NOMO-1 treated with dmso at 0.1 percent for 144 hours (cell line): ENCODE results near the gene PCBP3.

Experiments
- DNase-seq: peaks from one replicate; lab custom pipeline; 2025; ENCODE audit not compliant: unreplicated experiment; lab: John Stamatoyannopoulos, UW

Gene PCBP3

DNA sequence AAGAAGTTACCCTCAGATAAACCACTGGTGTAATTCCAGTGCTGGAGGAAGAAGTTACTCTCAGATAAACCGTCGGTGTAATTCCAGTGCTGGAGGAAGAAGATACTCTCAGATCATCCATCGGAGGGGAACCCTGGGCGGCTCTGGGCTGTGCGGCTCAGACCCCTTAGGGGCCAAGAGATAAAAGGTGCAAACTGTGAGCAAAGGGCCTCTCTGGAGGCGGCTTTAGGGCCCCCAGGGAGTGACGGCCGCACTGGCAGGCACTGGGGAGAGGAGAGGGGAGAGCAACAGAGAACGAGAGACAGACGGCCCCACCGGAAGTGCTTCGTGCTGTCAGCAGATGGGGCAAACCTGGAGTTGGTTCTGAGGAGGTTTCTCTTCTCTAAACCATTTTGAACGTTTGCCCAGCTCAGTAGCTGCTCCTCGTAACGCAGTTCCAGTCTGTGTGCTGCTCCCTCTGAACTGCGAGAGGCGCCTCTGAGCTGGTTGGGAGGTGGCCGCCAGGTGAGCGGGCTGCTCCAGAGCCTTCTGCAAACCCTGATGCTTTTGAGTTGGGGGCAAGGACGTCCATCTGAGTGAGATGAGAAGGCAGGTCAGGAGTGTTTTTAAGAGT, 275.4 kb downstream of the PCBP3 start:
- no peak for DNase-seq

DNA sequence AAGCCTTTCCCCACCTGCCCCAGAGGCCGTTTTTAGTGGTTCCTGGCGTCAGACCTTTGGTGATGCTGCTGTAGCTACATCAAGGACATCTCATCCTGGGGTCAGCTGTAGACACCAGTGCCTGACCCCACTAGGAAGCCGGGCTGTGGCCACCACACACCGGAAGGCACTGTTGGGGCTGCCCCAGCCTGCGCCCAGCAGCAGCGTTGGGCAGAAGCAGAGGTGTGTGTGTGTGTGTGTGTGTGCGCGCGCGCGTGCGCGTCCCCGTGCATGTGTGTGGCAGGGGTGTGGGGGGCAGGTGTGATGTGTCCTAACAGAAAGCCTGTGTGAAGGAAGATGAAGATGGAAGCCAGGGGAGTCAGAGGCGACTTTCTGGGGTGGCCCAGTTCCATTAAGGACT, 276.1 kb downstream of the PCBP3 start:
- DNase-seq = no peak

DNA sequence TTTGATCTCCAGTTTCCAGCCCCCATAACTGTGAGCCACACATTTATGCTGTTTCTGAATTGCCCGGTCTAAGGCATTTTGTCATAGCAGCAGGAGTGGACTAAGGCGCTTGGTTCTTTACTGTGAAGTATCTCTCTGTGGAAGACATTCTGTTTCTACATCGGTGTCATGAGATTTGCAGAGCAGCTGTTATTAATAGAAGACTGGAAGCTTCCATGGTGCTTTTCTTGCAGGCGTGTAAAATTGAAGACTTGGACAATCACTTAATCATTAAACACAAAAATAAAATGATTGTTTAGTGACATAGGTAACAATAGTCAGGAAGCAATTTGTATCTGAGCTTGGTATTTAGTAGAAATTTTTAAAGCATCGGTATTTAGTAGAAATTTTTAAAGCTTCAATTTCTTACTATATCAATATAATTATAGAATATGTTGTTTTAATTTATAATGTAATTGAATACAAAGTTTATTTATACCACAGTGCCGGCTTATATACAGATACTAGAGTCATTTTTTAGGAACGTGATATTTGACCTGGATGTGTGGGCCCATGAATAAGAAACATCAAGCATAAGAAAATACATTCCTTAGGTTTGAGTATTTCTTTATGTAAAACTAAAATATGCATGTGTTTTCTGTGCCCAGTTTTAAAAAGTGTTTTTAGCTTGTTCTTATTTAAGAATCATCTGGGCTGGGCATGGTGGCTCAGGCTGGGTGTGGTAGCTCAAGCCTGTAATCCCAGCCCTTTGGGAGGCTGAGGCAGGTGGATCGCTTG, 277.5 kb downstream of the PCBP3 start:
- DNase-seq = no peak

DNA sequence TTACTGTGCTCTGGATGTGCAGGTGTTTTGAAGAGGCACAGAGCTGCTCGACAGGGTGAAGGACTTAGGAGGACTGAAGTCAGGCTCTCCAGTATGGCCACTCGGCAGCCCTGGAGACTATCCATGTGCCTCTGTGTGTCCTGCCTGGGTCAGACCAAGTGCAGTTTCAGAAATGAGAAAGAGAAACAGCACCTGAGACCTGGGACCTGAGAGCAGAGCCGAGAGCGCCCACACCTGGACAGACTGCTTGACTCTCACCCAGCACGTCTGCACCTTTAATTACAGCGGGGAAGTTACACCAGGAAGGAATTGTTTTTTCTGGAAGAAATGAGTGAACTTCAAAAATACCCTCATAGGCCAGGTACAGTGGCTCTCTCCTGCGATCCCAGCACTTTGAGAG, 278.4 kb downstream of the PCBP3 start:
- DNase-seq = no peak

DNA sequence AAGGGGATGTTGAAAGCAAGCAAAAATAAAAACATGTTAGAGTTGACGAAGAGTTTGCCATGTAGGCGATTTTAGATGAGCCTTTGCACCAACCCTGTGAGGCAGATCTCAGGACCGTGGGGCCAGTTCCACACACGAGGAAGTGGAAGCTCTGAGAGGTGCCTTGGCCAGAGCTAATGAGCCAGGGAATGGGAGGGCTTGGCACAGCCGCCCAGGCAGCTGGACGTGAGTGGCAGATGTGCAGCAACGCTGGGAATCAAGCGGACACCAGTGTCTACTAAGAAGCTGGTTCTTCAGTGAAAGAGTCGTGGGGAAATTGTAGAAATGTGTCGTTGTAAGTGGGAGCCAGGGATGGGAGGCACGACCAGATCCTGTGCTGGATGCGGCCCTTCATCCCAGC, 279.1 kb downstream of the PCBP3 start:
- DNase-seq = no peak

DNA sequence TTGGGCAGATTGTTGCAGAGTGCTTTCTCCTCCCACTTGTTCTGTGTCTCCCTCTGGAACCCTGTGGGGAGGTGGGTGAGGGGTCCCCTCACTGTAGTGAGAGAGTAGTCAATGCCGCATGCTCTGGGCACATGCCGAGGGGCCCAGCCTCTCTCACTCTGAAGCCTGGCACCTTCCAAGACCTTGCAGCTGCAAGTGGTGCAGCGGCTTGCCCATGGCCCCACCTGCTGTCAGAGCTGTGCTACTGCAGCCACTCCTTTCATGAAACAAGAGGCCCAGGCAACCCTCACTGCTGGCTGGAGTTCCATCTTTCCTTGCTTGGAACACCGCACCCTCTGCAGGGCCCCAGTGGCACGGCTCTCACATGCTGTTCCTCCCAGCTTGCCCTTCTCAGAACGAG, 279.6 kb downstream of the PCBP3 start:
- DNase-seq = no peak

DNA sequence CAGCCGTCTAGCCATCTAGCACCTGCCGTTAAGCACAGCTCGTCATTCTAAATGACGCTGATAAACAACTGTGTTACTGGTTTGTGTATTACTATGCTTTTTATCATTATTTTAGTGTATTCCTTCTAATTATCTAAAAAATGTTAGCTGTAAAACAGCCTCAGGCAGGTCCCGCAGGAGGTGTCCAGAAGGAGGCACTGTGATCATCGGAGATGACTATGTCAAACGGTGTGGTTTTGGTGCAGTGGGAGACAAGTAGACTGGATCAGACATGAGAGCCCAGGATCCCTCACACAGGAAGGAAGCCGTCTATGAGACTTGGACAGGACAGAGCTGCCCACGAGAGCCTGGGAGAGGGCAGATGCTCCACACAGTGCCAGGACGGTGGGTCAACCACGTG, 282.8 kb downstream of the PCBP3 start:
- DNase-seq = no peak

DNA sequence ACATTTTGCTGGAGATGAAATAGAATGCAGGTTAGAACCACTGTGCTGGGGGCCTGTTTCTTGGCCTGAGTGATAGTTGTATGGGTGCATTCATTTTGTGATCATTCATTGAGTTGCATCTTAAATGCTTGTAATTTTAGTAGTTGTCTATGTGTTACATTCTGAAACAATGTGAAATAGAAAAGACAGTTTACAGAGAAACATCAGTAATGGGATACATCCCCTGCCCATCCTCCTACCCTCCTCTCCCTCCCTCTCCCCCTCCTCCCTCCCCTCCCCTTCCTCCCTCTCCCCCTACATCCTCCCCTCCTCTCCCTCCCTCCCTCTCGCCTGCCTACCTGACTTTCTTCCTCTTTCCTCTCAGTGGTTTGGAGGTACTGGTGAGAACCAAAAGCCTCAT, 283.5 kb downstream of the PCBP3 start:
- no peak for DNase-seq

DNA sequence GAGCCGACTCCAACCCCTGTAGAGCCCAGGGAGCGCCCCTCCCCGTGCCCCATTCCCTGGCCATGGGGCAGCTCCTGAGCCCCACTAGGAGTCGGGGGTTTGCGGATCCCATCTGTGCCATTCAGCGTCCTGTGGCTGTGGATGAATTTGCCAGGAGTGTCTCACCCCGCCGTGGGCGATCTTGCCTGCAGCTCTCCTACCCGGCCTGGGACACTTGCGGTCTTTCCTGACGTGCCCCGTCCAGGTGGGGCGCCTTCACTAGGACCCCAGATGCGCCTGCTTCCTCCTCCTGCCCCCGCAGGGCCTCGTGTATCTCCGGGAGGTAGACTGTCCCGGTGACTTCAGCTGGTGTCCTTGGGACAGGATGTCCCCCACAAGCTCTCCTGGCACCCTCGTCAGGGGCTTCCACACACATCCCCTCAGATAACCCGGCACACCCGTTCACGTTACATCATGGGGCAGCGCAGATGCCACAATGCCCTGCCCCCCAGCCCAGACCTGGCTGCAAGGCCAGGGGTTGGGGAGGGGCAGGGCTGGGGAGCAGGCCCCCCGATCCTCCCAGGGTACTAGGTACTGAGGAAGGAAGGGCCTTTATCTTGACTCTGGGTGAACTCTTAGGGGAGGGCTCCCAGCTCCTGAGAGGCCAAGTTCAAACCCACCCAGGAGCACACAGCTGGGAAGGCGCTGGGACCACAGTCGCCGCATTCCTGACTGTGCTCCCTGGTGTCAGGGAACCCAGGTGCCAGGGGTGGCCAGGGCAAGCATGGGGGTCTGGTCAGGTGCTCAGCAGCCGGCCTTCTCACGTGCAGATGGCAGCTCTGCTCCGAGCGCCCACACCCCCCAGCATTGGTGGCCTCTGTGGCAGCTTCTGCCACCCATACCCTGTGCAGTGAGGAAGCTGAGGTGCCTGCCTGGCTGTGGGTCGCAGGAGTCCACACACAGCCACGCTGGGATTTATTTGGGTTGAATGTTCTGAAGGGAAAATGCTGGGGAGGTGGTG, 284.6 kb downstream of the PCBP3 start:
- DNase-seq = no peak

DNA sequence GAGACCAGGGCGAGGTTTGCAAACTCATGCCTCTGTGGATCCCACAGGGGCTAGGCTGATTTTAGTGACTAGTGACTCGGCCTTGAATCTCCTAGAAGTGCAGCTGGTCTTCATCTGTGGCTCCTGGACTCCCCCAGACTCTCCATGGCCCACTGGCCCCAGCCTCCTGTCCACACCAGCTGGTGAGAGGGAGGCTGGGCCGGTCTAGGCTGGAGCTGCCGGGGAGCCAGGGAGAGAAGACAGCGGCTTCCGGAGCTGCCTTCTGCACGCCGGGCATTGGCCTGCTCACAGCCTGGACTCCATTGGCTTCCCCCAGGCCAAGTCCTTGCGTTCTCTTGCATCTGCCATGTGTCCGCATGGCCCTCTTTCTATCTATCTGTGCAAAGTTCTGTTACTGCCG, 285.9 kb downstream of the PCBP3 start:
- DNase-seq = no peak

DNA sequence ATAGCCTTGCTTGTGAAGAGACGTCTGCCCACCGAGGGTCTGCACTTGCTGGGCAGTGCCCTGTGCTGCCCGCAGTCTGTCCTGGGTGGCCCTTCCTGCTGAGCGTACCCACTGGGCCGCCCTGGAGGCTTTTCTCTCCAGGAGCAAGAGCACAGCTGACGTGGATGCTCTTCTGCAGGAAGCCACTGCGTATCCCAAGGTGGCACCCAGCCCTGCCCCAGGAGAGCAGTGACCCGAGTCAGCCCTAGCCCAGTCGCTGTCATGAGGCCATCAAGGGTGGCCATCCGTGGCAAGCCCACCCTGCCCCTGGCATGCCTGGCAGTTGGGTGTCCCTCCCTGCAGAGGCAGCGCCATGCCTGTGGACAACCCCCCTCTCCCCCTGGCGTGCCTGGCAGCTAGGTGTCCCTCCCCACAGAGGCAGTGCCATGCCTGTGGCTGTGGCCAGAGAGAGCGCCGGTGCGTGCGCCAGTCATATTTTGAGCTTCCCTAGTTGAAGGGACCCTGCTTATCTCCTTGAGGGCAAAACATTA, 286.8 kb downstream of the PCBP3 start:
- DNase-seq = no peak

DNA sequence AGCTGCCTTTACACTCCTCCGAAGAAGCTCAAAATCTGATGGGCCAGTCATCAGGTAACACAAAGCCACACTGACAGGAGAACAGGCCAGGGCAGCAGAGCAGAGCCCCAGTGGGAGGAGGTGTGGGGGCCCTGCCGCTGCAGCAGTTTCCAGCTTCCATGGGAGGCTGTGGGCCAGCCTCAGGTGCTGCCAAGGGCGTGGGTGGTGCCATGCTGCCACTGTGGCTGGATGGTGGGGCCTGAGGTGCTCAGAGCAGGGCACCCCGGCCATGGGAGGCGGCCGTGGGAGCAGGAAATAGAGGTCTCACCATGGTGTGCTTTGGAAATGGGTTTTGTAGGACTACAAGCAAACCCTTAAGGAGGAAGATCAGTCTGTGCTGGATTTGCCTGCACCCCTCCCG, 287.3 kb downstream of the PCBP3 start:
- no peak for DNase-seq

DNA sequence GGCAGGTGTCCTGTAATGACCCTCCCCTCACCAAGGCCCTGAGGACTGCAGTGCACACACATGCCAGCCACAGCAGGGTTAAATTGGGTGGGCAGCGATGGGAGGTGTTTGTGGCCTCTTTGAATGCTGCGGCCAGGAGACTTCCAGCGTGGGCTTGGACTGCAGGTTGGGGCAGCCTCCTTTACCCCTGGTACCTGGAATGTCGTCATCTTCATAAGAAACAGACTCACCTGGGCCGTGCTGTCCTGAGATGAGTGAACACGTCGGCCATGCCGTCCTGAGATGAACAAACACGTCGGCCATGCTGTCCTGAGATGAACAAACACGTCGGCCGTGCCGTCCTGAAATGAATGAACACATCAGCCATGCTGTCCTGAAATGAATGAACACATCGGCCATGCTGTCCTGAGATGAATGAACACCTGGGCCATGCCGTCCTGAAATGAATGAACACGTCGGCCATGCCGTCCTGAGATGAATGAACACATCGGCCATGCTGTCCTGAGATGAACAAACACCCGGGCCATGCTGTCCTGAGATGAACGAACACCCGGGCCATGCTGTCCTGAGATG, 288.0 kb downstream of the PCBP3 start:
- DNase-seq = no peak

DNA sequence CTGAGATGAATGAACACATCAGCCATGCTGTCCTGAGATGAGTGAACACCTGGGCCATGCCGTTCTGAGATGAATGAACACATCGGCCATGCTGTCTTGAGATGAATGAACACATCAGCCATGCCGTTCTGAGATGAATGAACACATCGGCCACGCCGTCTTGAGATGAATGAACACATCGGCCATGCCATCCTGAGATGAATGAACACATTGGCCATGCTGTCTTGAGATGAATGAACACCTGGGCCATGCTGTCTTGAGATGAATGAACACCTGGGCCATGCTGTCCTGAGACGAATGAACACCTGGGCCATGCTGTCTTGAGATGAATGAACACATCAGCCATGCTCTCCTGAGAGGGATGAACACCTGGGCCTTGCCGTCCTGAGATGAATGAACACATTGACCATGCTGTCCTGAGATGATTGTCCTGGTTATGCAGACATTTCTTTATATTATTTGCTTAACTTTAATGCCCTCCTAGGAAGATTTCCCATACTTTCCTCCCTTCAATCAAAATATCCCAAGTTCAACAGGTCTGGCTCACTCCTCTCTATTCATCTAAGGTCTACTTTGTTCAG, 289.5 kb downstream of the PCBP3 start:
- no peak for DNase-seq

DNA sequence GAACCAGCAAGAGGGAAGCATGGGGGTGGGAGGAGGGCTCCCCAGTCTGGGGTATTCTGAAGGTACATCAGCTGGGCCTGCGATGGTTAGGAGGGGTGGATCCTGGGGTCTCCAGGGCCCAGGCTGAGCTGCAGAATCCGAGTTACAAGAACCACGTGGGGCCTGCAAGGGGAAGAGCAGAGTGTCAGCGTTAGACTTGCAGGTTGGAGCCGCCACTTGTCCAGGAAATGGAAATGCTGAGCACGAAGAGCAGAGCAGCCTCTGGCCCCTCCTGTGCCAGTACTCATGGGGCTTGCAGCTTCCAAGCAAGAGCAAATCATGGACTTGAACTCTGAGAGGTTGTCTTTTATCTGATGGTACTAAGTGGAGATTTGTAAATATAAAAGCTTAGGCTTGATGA, 290.6 kb downstream of the PCBP3 start:
- DNase-seq = no peak

DNA sequence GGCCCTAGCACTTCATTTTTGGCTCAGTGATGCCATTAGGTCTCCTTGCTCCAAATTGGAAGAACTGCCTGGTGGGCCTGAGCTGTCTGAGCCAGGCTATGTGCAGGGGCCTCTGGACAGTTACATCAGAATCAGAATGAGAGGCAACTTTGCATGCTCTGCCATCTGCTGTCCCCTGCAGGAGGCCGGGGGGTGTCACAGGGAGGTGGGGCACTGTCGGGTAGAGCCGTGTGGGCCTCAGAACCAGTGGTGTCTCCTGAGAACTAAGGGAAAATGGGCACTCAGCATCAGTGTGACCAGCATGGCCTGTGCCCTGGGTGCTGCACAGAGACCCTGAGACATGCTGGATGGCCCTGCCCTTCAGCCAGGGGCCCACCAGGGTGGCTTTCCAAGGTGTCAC, 291.0 kb downstream of the PCBP3 start:
- no peak for DNase-seq

DNA sequence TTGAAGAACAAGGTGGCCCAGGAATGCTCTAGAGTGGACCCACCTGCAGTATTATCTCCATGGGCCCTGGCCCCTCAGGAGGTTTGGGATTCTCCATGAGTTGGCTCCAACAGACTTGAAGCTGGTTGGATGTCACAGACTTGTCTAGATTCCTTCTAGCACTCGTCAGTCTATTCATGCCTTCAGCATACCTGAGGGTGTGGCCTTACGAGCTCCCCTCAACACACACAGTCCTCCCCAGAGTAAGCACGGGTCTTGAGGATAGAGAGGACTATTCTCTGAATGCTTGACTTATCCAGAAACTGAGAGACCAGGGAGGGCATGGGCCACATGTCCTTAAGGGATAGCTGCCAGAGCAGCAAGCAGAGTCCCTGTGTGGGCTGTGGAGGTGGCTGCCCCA, 292.1 kb downstream of the PCBP3 start:
- no peak for DNase-seq

DNA sequence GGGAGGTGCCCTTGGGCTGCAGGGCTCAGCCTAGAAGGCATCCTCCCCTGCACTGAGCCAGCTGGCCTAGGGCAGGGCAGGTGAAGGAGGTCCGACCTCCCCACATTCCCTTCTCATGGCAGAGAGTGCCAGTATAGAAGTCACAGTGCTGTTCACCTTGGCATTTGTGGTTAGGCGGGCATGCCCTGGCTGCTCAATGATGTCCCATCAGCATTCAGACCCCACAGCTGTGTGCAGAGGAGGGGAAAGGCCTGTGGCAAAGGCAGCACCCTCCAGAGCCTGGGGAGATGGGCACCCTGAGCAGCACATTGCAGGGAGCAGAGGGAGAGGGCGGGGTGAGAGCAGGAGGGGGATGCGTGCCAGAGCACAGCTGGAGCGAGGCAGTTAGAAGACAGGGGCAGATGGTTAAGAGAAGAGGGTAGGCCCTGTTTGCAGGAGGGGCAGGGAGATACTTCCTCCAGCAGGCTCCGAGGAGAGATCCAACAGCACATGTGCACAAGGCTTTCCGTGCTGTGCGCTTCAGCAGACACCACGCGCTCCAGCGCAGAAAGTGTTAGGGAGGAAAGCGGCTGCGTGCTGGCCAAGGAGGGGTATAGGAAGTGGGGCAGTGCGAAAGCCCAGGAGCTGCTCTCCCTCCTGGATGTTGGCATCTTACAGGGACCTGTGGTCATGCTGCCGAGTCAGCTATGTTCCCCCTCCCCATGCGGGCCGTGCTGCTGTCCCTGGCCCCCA, 294.4 kb downstream of the PCBP3 start:
- no peak for DNase-seq

DNA sequence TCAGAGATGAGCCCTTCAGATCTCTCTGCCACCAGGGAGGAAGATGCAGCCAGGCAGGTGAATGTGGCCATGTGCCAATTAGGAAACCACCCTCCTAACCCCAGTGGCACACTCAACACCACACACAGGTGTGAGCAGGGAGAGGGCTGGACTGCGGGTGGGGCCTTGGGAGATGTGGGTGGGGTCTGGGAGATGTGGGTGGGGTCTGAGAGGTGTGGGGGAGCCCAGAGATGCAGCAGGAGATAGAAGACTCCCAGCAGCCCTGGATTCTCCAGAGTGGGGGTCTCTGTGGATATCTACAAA, 294.9 kb downstream of the PCBP3 start:
- DNase-seq = no peak

DNA sequence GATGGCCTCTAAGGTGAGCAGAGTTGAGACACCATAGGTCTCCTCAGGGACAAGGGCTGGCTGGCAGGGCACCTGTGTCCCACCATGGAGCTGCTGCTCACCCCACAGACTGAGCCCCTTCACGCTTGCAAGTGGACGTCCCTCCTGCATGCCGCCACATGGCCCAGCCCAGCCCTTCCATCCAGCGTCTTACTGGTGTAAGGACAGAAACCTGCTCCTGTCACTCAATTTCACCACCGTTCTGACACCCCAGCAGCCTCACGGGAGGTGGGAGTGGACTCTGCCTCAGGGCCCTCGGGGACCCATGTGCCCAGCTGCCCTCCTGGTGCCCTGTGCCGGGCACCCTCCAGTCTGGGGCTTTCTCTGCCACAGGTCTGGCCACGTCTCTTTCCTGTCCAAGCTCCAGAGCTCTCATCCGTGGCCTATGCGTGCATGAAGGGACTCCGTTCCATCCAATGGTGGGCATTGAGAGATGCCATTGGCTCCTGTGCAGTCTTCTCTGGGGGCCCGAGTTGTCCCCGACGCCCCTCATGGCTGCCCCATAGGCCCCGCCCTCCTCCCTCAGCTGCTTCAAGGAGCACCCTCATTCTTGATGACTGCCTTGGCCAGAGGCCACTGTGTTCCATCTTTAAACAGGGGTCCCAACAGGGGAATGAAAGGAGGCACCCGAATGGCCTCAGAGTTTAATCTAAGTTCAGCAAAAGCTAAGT, 295.4 kb downstream of the PCBP3 start:
- no peak for DNase-seq
